GM12878 (cell line): Measurements from ENCODE around the gene DPYSL3. TPM values are rescaled to one million over a fixed set of nuclear protein-coding genes. Genes with fewer than 3 reads are reported as not detected.

ENCODE experiments used
- ATAC-seq: fragments of 200-7000 bp; cut with Tn5 transposase; 3 replicates; pipeline ENCODE4 v1.9.1; 2020; ENCODE audit warnings: mild to moderate bottlenecking, moderate library complexity
- BruUV-seq: library from RNA; stranded (reverse); fragments of 400-500 nt; replicated peaks from 2 replicates; lab custom pipeline; 2021; lab: Mats Ljungman, UMichigan
- CTCF ChIA-PET: fragments of 300-600 bp; sonication (Branson Sonifier 250); formaldehyde crosslinking; extraction: SDS; loops from one replicate; lab custom pipeline; 2021; ENCODE audit warnings: inconsistent platforms; lab: Yijun Ruan, JAX
- POLR2A ChIA-PET: fragments of 350-600 bp; formaldehyde crosslinking; extraction: SDS; loops from one replicate; lab custom pipeline; 2021; ENCODE audit warnings: inconsistent platforms; lab: Charles Lee
- RAD21 ChIA-PET: fragments of 300-600 bp; sonication (Branson Sonifier 250); formaldehyde crosslinking; loops from one replicate; lab custom pipeline; 2023; ENCODE audit warnings: antibody characterized with exemption; ENCODE audit not compliant: unreplicated experiment; lab: Charles Lee
- SMC1A ChIA-PET: fragments of 300-600 bp; sonication (Branson Sonifier 250); formaldehyde crosslinking; loops from one replicate; lab custom pipeline; 2023; ENCODE audit not compliant: unreplicated experiment, uncharacterized antibody; lab: Charles Lee
- DNase-seq: peaks from one replicate; pipeline ENCODE4 v3.0.0-alpha.2; 2011; ENCODE audit warnings: low read depth, low spot score
- FAIRE-seq: peaks from 3 replicates; lab custom pipeline; 2011; peaks lifted over from hg19 to GRCh38; lab: Jason Lieb, UNC
- H2AFZ ChIP-seq: 2 replicates; pipeline ENCODE4 v1.6.0; 2011; ENCODE audit warnings: low read depth, low read length, control low read depth; ENCODE audit not compliant: control insufficient read depth
- H3K27ac ChIP-seq: 2 replicates; pipeline ENCODE4 v1.5.1; 2011; ENCODE audit warnings: control low read depth; ENCODE audit not compliant: control insufficient read depth, insufficient read depth
- H3K27me3 ChIP-seq, 2 experiments: replicated peaks in 1 of 2; 2 replicates each; pipeline versions ENCODE4 v1.6.0 to v1.6.1; 2011; ENCODE audit warnings: low read length in 1 of 2; ENCODE audit not compliant: control insufficient read depth in 2 of 2, insufficient read depth in 2 of 2
- H3K36me3 ChIP-seq, 2 experiments: 2 replicates each; pipeline ENCODE4 v1.5.1; 2011; ENCODE audit warnings: low read length in 1 of 2; ENCODE audit not compliant: control insufficient read depth in 2 of 2, insufficient read depth in 2 of 2
- H3K4me1 ChIP-seq: 2 replicates; pipeline ENCODE4 v1.6.1; 2011; ENCODE audit warnings: mild to moderate bottlenecking, low read length, moderate library complexity, mixed read lengths; ENCODE audit not compliant: control insufficient read depth, insufficient read depth
- H3K4me2 ChIP-seq: 2 replicates; pipeline ENCODE4 v1.6.0; 2011; ENCODE audit warnings: control low read depth; ENCODE audit not compliant: control insufficient read depth, insufficient read depth
- H3K4me3 ChIP-seq: fragments of 200-600 bp; sonication (generic); 2 replicates; pipeline ENCODE4 v1.5.1; 2016
- H3K79me2 ChIP-seq: 2 replicates; pipeline ENCODE4 v1.6.0; 2011; ENCODE audit warnings: low read length; ENCODE audit not compliant: control insufficient read depth, insufficient read depth
- H3K9ac ChIP-seq: 2 replicates; pipeline ENCODE4 v1.8.0; 2011; ENCODE audit warnings: low read length, control low read depth, mixed read lengths; ENCODE audit not compliant: control insufficient read depth, insufficient read depth
- H3K9me3 ChIP-seq: replicated peaks from 3 replicates; pipeline ENCODE4 v1.5.1; 2011; ENCODE audit warnings: mild to moderate bottlenecking, low read length; ENCODE audit not compliant: control insufficient read depth, insufficient read depth
- H4K20me1 ChIP-seq: 2 replicates; pipeline ENCODE4 v1.6.0; 2011; ENCODE audit not compliant: control insufficient read depth, insufficient read depth
- ASH2L ChIP-seq: fragments of 300-600, 200-600 bp; sonication (generic); IDR thresholded peaks from 2 replicates; pipeline ENCODE4 v1.6.1; 2017; ENCODE audit warnings: low read depth, mild to moderate bottlenecking, borderline replicate concordance
- DPF2 ChIP-seq: fragments of 450-650 bp; IDR thresholded peaks from 2 replicates; pipeline ENCODE4 v1.6.1; 2017; ENCODE audit warnings: mild to moderate bottlenecking
- ETV6 ChIP-seq, 2 experiments: fragments of 450-650 bp in 1 of 2; IDR thresholded peaks in 1 of 2; conservative IDR thresholded peaks in 1 of 2; 2 replicates each; pipeline ENCODE4 v1.6.1; 2014; ENCODE audit warnings: antibody characterized with exemption in 1 of 2, borderline replicate concordance in 1 of 2, low read depth in 1 of 2, mild to moderate bottlenecking in 1 of 2, moderate library complexity in 1 of 2
- HCFC1 ChIP-seq: fragments of 150-350 bp; IDR thresholded peaks from 2 replicates; pipeline ENCODE4 v1.6.1; 2014; ENCODE audit warnings: low read length
- IRF5 ChIP-seq: fragments of 450-650 bp; IDR thresholded peaks from 2 replicates; pipeline ENCODE4 v1.6.1; 2017; ENCODE audit warnings: borderline replicate concordance
- NFIC ChIP-seq: IDR thresholded peaks from 2 replicates; pipeline ENCODE4 v1.6.1; 2012; ENCODE audit warnings: low read depth, mild to moderate bottlenecking, inconsistent platforms, low read length, moderate library complexity
- NKRF ChIP-seq: fragments of 450-650 bp; conservative IDR thresholded peaks from 2 replicates; pipeline ENCODE4 v1.6.1; 2017; ENCODE audit warnings: mild to moderate bottlenecking, moderate library complexity
- NR2F1 ChIP-seq: fragments of 450-650 bp; conservative IDR thresholded peaks from 2 replicates; pipeline ENCODE4 v1.6.1; 2017; ENCODE audit warnings: mild to moderate bottlenecking
- POLR2AphosphoS5 ChIP-seq: IDR thresholded peaks from 2 replicates; pipeline ENCODE4 v1.6.1; 2011; ENCODE audit warnings: mild to moderate bottlenecking, low read length, inconsistent platforms
- RCOR1 ChIP-seq: conservative IDR thresholded peaks from 2 replicates; pipeline ENCODE4 v1.6.1; 2012; ENCODE audit warnings: low read depth, low read length, improper control_type of control experiment
- SIX5 ChIP-seq: IDR thresholded peaks from 2 replicates; pipeline ENCODE4 v1.6.1; 2011; ENCODE audit warnings: mild to moderate bottlenecking, low read depth, low read length, moderate library complexity; ENCODE audit not compliant: severe bottlenecking
- SP1 ChIP-seq: IDR thresholded peaks from one replicate; pipeline ENCODE4 v1.6.1; 2011; ENCODE audit warnings: low read depth, low read length
- SUPT20H ChIP-seq: IDR thresholded peaks from 2 replicates; pipeline ENCODE4 v1.6.1; 2011; ENCODE audit warnings: low read depth, mild to moderate bottlenecking, low read length, moderate library complexity, borderline replicate concordance; ENCODE audit not compliant: control insufficient read depth
- TARDBP ChIP-seq: IDR thresholded peaks from 2 replicates; pipeline ENCODE4 v1.6.1; 2016; ENCODE audit warnings: borderline replicate concordance
- WGBS: methylation state at CpG from one replicate; pipeline ENCODE4 v1.1.6; 2016; ENCODE audit warnings: low lambda C conversion rate; ENCODE audit not compliant: insufficient replicate concordance, insufficient coverage; ENCODE audit errors: missing lambda C conversion rate; 5-methylcytosine and 5-hydroxymethylcytosine counted together
- in situ Hi-C: fragments of 300-500 bp; cut with MboI; formaldehyde crosslinking; loops from 9 replicates; pipeline ENCODE4 v1.14.3; 2018; ENCODE audit warnings: mixed read lengths
- intact Hi-C: fragments of 100-400 bp; cut with micrococcal nuclease; formaldehyde crosslinking; loops from one replicate; pipeline ENCODE4 v1.14.2; 2022; ENCODE audit not compliant: unreplicated experiment
- polyA plus RNA-seq, 11 experiments: library from polyadenylated mRNA; depleted of rRNA in 4 of 11; unstranded in 6 of 11; stranded (reverse) in 5 of 11; fragments of >200 nt; fragmentation: Nextera tagmentation in 4 of 11; fragmentation: Illumina TruSeq in 1 of 11; extraction: Ambion mirVana in 4 of 11; extraction: Trizol in 1 of 11; gene quantifications; 1 replicate in 1 of 11; 2 replicates in 10 of 11; pipeline versions ENCODE4 v1.2.1 to v1.2.3, GENCODE V29; 2011 to 2016; ENCODE audit warnings: inconsistent platforms in 2 of 11, missing spikeins in 2 of 11, low read depth in 1 of 11
- total RNA-seq, 4 experiments: library from RNA; depleted of rRNA in 3 of 4; stranded (reverse); fragments of >200 nt in 3 of 4; fragmentation: Illumina TruSeq in 1 of 4; extraction: Trizol in 1 of 4; gene quantifications; 2 replicates each; pipeline versions ENCODE4 v1.2.1 to v1.2.3, GENCODE V29; 2013 to 2021
- TF ChIP-seq, protein P1 (sequence below): fragments of 150-350 bp; IDR thresholded peaks from 2 replicates; pipeline ENCODE4 v1.6.1; 2016; ENCODE audit warnings: low read depth, low read length
- TF ChIP-seq, protein P2 (sequence below): IDR thresholded peaks from 2 replicates; pipeline ENCODE4 v1.6.1; 2011; ENCODE audit warnings: mild to moderate bottlenecking, low read depth, low read length, moderate library complexity; ENCODE audit not compliant: insufficient replicate concordance

DPYSL3 gene
- total and polyA plus RNA-seq, 10 of the 15 experiments (the other 5 are each of a cell fraction or from before 2014, with no cell fraction given), result 0.08 to 1.5 (median 0.45) TPM; not detected in 1

DNA sequence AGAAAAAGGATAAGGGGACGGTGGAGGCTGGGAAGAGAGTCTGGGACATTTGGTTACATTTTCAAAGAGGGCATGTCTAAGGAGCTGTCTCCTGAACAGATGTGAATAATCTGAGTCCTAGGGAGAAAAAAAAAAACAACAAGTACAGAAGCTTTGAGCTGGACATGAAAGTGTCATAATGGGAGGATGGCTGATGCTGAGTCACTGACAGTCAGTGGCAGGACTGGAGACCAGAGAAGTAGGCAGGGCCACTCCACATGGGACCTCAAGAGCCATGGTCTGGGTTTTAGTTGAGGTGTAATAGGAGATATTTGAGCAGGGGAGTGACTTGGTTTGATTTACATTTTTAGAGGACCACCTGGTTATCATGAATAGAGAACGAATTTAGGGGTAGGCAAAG lies 70.6 kb downstream of the DPYSL3 start (continued):
- no peak for TF ChIP-seq NKRF
- TF ChIP-seq DPF2, result no peak
- no peak for TF ChIP-seq ASH2L
- no peak for TF ChIP-seq SIX5
- TF ChIP-seq IRF5, result no peak

DNA sequence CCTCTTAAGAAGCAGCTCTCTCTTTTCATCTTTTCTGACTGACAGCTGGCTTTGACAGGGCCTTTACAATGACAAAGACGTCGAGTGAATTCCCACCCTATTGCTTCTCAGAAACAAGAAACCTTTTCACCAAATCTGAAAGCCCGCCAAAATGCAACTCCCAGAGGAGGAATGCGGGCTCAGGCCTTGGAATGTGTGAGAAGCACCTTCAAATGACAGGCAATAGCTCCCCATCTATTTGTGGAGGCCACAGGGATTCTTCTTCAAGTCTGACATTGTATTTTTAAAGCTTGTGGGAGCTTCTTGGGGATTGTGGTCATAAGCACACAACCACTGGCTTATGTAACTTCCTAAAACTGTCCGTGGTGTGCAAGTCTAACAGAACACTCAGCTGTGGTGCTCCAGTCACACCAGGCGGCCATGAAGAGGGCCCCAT lies 72.7 kb downstream of the DPYSL3 start:
- CTCF ChIA-PET, result interaction anchor here (1.1 kb wide), 1 partner anchor 45 kb away, joined by 3 read pairs; no protein-coding TSS in a partner anchor
- POLR2A ChIA-PET, result no interaction called here
- no peak overlapping the region for H2AFZ ChIP-seq
- intact Hi-C loops, result no loop called here
- H3K36me3 ChIP-seq, result no peaks in the 10 kb centered on the region
- no peaks in the 10 kb centered on the region for H3K4me1 ChIP-seq
- FAIRE-seq (no peak), DNase-seq (no peak), ATAC-seq (peak; percentile 58)
- no peak overlapping the region for H3K4me3 ChIP-seq
- BruUV-seq, result no TSS peak
- H3K9me3 ChIP-seq, result no peaks in the 10 kb centered on the region
- no peaks in the 10 kb centered on the region for H3K79me2 ChIP-seq
- no peak overlapping the region for H3K4me2 ChIP-seq
- RAD21 ChIA-PET, result no interaction called here
- WGBS, result 8% methylated on average over 6 of the region's 6 CpGs
- no peak overlapping the region for H3K27ac ChIP-seq
- SMC1A ChIA-PET, result no interaction called here
- H3K9ac ChIP-seq, result no peak overlapping the region
- H3K27me3 ChIP-seq, result no peaks in the 10 kb centered on the region; a peak in 2 of 4 replicates
- in situ Hi-C loops, result no loop called here
- no peaks in the 10 kb centered on the region for H4K20me1 ChIP-seq
- no peak for TF ChIP-seq SUPT20H
- no peak for TF ChIP-seq NFIC
- no peak for TF ChIP-seq ETV6 (conservative IDR thresholded peaks at IDR 0.05 in 1 of 2, IDR thresholded peaks at IDR 0.05 in 1 of 2; ENCODE audit: borderline replicate concordance in 1 of 2, low read depth in 1 of 2)
- TF ChIP-seq RCOR1, result no peak
- TF ChIP-seq SP1, result no peak
- no peak for TF ChIP-seq TARDBP
- TF ChIP-seq, protein P1, sequence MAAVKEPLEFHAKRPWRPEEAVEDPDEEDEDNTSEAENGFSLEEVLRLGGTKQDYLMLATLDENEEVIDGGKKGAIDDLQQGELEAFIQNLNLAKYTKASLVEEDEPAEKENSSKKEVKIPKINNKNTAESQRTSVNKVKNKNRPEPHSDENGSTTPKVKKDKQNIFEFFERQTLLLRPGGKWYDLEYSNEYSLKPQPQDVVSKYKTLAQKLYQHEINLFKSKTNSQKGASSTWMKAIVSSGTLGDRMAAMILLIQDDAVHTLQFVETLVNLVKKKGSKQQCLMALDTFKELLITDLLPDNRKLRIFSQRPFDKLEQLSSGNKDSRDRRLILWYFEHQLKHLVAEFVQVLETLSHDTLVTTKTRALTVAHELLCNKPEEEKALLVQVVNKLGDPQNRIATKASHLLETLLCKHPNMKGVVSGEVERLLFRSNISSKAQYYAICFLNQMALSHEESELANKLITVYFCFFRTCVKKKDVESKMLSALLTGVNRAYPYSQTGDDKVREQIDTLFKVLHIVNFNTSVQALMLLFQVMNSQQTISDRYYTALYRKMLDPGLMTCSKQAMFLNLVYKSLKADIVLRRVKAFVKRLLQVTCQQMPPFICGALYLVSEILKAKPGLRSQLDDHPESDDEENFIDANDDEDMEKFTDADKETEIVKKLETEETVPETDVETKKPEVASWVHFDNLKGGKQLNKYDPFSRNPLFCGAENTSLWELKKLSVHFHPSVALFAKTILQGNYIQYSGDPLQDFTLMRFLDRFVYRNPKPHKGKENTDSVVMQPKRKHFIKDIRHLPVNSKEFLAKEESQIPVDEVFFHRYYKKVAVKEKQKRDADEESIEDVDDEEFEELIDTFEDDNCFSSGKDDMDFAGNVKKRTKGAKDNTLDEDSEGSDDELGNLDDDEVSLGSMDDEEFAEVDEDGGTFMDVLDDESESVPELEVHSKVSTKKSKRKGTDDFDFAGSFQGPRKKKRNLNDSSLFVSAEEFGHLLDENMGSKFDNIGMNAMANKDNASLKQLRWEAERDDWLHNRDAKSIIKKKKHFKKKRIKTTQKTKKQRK, result no peak
- no peak for TF ChIP-seq HCFC1
- TF ChIP-seq, protein P2, sequence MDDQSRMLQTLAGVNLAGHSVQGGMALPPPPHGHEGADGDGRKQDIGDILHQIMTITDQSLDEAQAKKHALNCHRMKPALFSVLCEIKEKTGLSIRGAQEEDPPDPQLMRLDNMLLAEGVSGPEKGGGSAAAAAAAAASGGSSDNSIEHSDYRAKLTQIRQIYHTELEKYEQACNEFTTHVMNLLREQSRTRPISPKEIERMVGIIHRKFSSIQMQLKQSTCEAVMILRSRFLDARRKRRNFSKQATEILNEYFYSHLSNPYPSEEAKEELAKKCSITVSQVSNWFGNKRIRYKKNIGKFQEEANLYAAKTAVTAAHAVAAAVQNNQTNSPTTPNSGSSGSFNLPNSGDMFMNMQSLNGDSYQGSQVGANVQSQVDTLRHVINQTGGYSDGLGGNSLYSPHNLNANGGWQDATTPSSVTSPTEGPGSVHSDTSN, result no peak
- no peak for TF ChIP-seq POLR2AphosphoS5
- no peak for TF ChIP-seq NR2F1
